H1 (cell line): Measurements from ENCODE around the gene ALLC. TPM values are rescaled to one million over a fixed set of nuclear protein-coding genes. Genes with fewer than 3 reads are reported as not detected.

Experiments used
- CTCF ChIA-PET: fragments of 300-600 bp; sonication (Branson Sonifier 250); formaldehyde crosslinking; loops from one replicate; lab custom pipeline; 2021; ENCODE audit not compliant: partially characterized antibody; lab: Charles Lee
- POLR2A ChIA-PET: fragments of 300-600 bp; sonication (Branson Sonifier 250); formaldehyde crosslinking; loops from one replicate; lab custom pipeline; 2021; ENCODE audit warnings: inconsistent platforms; ENCODE audit not compliant: partially characterized antibody; lab: Charles Lee
- DNase-seq, 2 experiments: peaks; one replicate each; pipeline versions ENCODE4 v3.0.0 to v3.0.0-alpha.2; 2010 to 2022; ENCODE audit warnings: low spot score in 2 of 2, low read depth in 1 of 2, mixed read lengths in 1 of 2
- FAIRE-seq: peaks from 2 replicates; lab custom pipeline; 2011; peaks lifted over from hg19 to GRCh38; lab: Jason Lieb, UNC
- H2AFZ ChIP-seq: 2 replicates; pipeline ENCODE4 v1.8.1; 2012; ENCODE audit warnings: low read length, inconsistent platforms
- H2AK5ac ChIP-seq: 2 replicates; pipeline ENCODE4 v1.6.1; 2013; ENCODE audit warnings: low read depth, low read length
- H2BK120ac ChIP-seq: replicated peaks from 2 replicates; pipeline ENCODE3; 2013; ENCODE audit warnings: low read depth, low read length, inconsistent platforms
- H2BK12ac ChIP-seq: 2 replicates; pipeline ENCODE4 v1.6.1; 2013; ENCODE audit warnings: low read depth, low read length
- H2BK15ac ChIP-seq: 2 replicates; pipeline ENCODE4 v1.6.1; 2013; ENCODE audit warnings: low read length
- H2BK20ac ChIP-seq: 2 replicates; pipeline ENCODE4 v1.6.1; 2013; ENCODE audit warnings: low read length
- H2BK5ac ChIP-seq: 2 replicates; pipeline ENCODE4 v1.6.1; 2013; ENCODE audit warnings: low read depth, low read length
- H3K14ac ChIP-seq: 2 replicates; pipeline ENCODE4 v1.6.1; 2013; ENCODE audit warnings: inconsistent platforms; ENCODE audit not compliant: insufficient read length
- H3K18ac ChIP-seq: 2 replicates; pipeline ENCODE4 v1.6.1; 2013; ENCODE audit warnings: low read length; ENCODE audit errors: extremely low read depth
- H3K23ac ChIP-seq: 2 replicates; pipeline ENCODE4 v1.6.1; 2013; ENCODE audit warnings: inconsistent platforms; ENCODE audit not compliant: insufficient read length
- H3K23me2 ChIP-seq: 2 replicates; pipeline ENCODE4 v1.6.1; 2013; ENCODE audit warnings: low read depth, low read length
- H3K27ac ChIP-seq: 2 replicates; pipeline ENCODE4 v1.6.1; 2011; ENCODE audit warnings: low read depth, low read length, inconsistent platforms
- H3K27me3 ChIP-seq, 4 experiments: replicated peaks in 1 of 4; 1 replicate in 1 of 4; 2 replicates in 3 of 4; pipeline versions ENCODE4 v1.6.1 to v1.8.1; 2011 to 2013; ENCODE audit warnings: low read length in 3 of 4, mild to moderate bottlenecking in 3 of 4, inconsistent platforms in 2 of 4, mixed read lengths in 2 of 4, moderate library complexity in 1 of 4; ENCODE audit not compliant: control insufficient read depth in 3 of 4, insufficient read depth in 3 of 4; ENCODE audit errors: extremely low read depth in 1 of 4
- H3K36me3 ChIP-seq, 4 experiments: 2 replicates each; pipeline versions ENCODE4 v1.6.1 to v1.8.1; 2011 to 2013; ENCODE audit warnings: mild to moderate bottlenecking in 4 of 4, low read length in 3 of 4, moderate library complexity in 2 of 4, control low read depth in 1 of 4, inconsistent platforms in 1 of 4; ENCODE audit not compliant: insufficient read depth in 4 of 4, control insufficient read depth in 2 of 4
- H3K4ac ChIP-seq: replicated peaks from 2 replicates; pipeline ENCODE3; 2013; ENCODE audit warnings: low read length, low read depth, mixed read lengths, inconsistent platforms; ENCODE audit not compliant: insufficient read length
- H3K4me1 ChIP-seq, 4 experiments: replicated peaks in 1 of 4; 1 replicate in 1 of 4; 2 replicates in 3 of 4; pipeline versions ENCODE4 v1.6.1 to v1.8.1; 2011 to 2013; ENCODE audit warnings: low read length in 3 of 4, inconsistent platforms in 2 of 4, mixed read lengths in 1 of 4; ENCODE audit not compliant: insufficient read depth in 4 of 4, control insufficient read depth in 3 of 4
- H3K4me2 ChIP-seq, 2 experiments: 2 replicates each; pipeline versions ENCODE4 v1.6.1 to v1.8.1; 2011 to 2013; ENCODE audit warnings: low read depth in 2 of 2, low read length in 2 of 2, control low read depth in 1 of 2, inconsistent platforms in 1 of 2, mild to moderate bottlenecking in 1 of 2; ENCODE audit not compliant: insufficient read depth in 1 of 2
- H3K4me3 ChIP-seq, 4 experiments: fragments of 200-600, 300-600 bp in 1 of 4; sonication (generic), shearing (Covaris generic), sonication (Bioruptor Twin) in 1 of 4; 2 replicates each; pipeline versions ENCODE4 v1.5.1 to v1.8.1; 2011 to 2016; ENCODE audit warnings: low read length in 4 of 4, low read depth in 3 of 4, control low read depth in 2 of 4, inconsistent platforms in 2 of 4, mild to moderate bottlenecking in 2 of 4, mixed read lengths in 1 of 4, moderate library complexity in 1 of 4; ENCODE audit not compliant: insufficient read depth in 2 of 4; ENCODE audit errors: extremely low read depth in 1 of 4
- H3K56ac ChIP-seq: replicated peaks from 2 replicates; pipeline ENCODE3; 2013; ENCODE audit warnings: low read depth, mild to moderate bottlenecking, mixed read lengths, low read length, inconsistent platforms; ENCODE audit not compliant: insufficient read length
- H3K79me1 ChIP-seq: 2 replicates; pipeline ENCODE4 v1.6.1; 2013; ENCODE audit warnings: low read depth, low read length, control low read depth
- H3K79me2 ChIP-seq, 2 experiments: 2 replicates each; pipeline versions ENCODE4 v1.6.1 to v1.8.1; 2012 to 2013; ENCODE audit warnings: low read length in 2 of 2, mild to moderate bottlenecking in 2 of 2, inconsistent platforms in 1 of 2; ENCODE audit not compliant: insufficient read depth in 2 of 2, control insufficient read depth in 1 of 2
- H3K9ac ChIP-seq, 4 experiments: replicated peaks in 1 of 4; 1 replicate in 1 of 4; 2 replicates in 3 of 4; pipeline versions ENCODE4 v1.6.1 to v1.8.1; 2011 to 2013; ENCODE audit warnings: low read depth in 3 of 4, low read length in 3 of 4, control low read depth in 2 of 4, mild to moderate bottlenecking in 2 of 4, moderate library complexity in 2 of 4, inconsistent platforms in 1 of 4; ENCODE audit errors: extremely low read depth in 1 of 4
- H3K9me3 ChIP-seq, 2 experiments: 2 replicates each; pipeline versions ENCODE4 v1.6.1 to v1.8.1; 2012 to 2013; ENCODE audit warnings: mild to moderate bottlenecking in 2 of 2, moderate library complexity in 2 of 2, control low read depth in 1 of 2, inconsistent platforms in 1 of 2, low read depth in 1 of 2, low read length in 1 of 2, mixed read lengths in 1 of 2; ENCODE audit not compliant: insufficient read depth in 2 of 2
- H4K20me1 ChIP-seq, 2 experiments: replicated peaks in 1 of 2; 2 replicates each; pipeline versions ENCODE3 to v1.8.1; 2011 to 2013; ENCODE audit warnings: inconsistent platforms in 2 of 2, low read length in 2 of 2, mild to moderate bottlenecking in 1 of 2; ENCODE audit not compliant: insufficient read depth in 2 of 2, control insufficient read depth in 1 of 2
- H4K5ac ChIP-seq: 2 replicates; pipeline ENCODE4 v1.6.1; 2013; ENCODE audit warnings: low read length, low read depth, mixed read lengths, inconsistent platforms; ENCODE audit not compliant: insufficient read length
- H4K8ac ChIP-seq: 2 replicates; pipeline ENCODE4 v1.8.0; 2013; ENCODE audit warnings: mild to moderate bottlenecking, moderate library complexity, low read length, inconsistent platforms; ENCODE audit not compliant: insufficient read depth; ENCODE audit errors: extremely low read depth
- H4K91ac ChIP-seq: replicated peaks from 2 replicates; pipeline ENCODE3; 2013; ENCODE audit warnings: low read length, mixed read lengths, inconsistent platforms; ENCODE audit not compliant: insufficient read length
- EP300 ChIP-seq, 2 experiments: IDR thresholded peaks; 1 replicate in 1 of 2; 2 replicates in 1 of 2; pipeline ENCODE4 v1.6.1; 2011 to 2012; ENCODE audit warnings: low read depth in 2 of 2, low read length in 2 of 2, mild to moderate bottlenecking in 2 of 2, borderline replicate concordance in 1 of 2, inconsistent platforms in 1 of 2, moderate library complexity in 1 of 2
- EZH2 ChIP-seq: fragments of 200-600 bp; sonication (generic); IDR thresholded peaks from 2 replicates; pipeline ENCODE4 v1.7.1; 2012; ENCODE audit warnings: low read depth, mild to moderate bottlenecking, moderate library complexity, low read length, inconsistent platforms; ENCODE audit not compliant: severe bottlenecking
- WGBS, 2 experiments: shearing (Covaris generic) in 1 of 2; methylation state at CpG; one replicate each; pipeline versions ENCODE4 v1.1.6 to v1.1.7; 2013 to 2015; ENCODE audit warnings: low lambda C conversion rate in 2 of 2, mixed read lengths in 2 of 2, inconsistent platforms in 1 of 2, low coverage in 1 of 2, missing lambda C conversion rate in 1 of 2; ENCODE audit not compliant: insufficient replicate concordance in 2 of 2, insufficient coverage in 1 of 2, insufficient read length in 1 of 2; ENCODE audit errors: extremely low coverage in 1 of 2, missing lambda C conversion rate in 1 of 2; 5-methylcytosine and 5-hydroxymethylcytosine counted together
- polyA plus RNA-seq, 7 experiments: library from polyadenylated mRNA; depleted of rRNA in 3 of 7; stranded (reverse) in 5 of 7; unstranded in 2 of 7; fragments of >200 nt in 5 of 7; fragments of 200-250 nt in 2 of 7; gene quantifications; 1 replicate in 5 of 7; 2 replicates in 1 of 7; 4 replicates in 1 of 7; pipeline versions ENCODE4 v1.2.1 to v1.2.3, GENCODE V29; 2011 to 2013; ENCODE audit warnings: missing spikeins in 2 of 7, mixed read lengths in 2 of 7
- total RNA-seq: library from RNA; stranded (reverse); fragmentation: NEBNext Ultra II Directional; extraction: Animal tissue kit (Norgen Biotek cat#: 25700); gene quantifications from 2 replicates; pipeline ENCODE4 v1.2.1, GENCODE V29; 2021

The ALLC gene
- total and polyA plus RNA-seq, 2 of the 8 experiments (the other 6 are each of a cell fraction or from before 2014, with no cell fraction given): not detected

DNA sequence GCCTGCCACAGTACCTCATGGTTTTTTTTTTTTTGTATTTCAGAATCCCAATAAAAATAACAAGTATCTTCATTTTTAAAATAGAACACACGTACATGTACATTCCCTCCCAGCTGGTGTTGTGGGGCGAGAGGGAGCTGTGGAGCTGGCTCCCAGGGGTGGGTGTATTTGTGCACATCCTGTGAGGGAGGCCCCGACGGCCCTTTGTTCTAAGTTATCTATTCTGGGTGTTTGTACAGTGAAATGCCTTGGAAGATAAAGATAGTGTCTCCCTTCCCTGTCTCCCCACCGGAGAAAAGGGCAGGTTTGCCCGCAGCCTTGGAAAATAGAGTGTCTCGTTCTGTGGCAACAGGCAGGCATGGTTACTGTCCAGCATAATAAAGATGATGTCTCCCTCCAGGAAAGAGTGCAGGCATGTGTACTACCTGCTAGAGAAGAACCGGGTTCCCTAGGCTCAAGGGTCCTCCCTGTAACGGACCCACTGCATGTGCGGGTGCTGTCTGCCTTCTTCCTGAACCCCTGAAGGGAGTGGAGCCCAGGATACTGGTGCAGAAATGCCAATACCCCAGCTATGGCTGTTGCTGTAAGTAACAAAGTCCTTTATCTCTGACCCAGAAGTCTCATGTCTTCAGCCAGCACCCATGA lies 12.1 kb upstream of the ALLC start:
- no peak overlapping the region for H2BK20ac ChIP-seq
- no peaks in the 10 kb centered on the region; the same call in 1 of the 2 replicates for H3K79me1 ChIP-seq
- no peak overlapping the region for H2BK5ac ChIP-seq
- no peak overlapping the region for H2AFZ ChIP-seq
- H3K4me2 ChIP-seq: no peak overlapping the region
- H4K8ac ChIP-seq: no peak overlapping the region
- H3K9me3 ChIP-seq: no peaks in the 10 kb centered on the region
- no peak overlapping the region for H3K14ac ChIP-seq
- FAIRE-seq: no peak
- TF ChIP-seq EP300 (IDR thresholded peaks at IDR 0.05; ENCODE audit: borderline replicate concordance in 1 of 2, low read depth in 2 of 2, low read length in 2 of 2): no peak
- TF ChIP-seq EZH2: no peak
- TF ChIP-seq, all 59 proteins: peak for 0
- Histone ChIP-seq H3K36me3 (no peaks in the 10 kb centered on the region), H3K4ac (no peak overlapping the region), H3K27ac (no peak overlapping the region), H3K27me3 (no peaks in the 10 kb centered on the region), H2BK120ac (no peak overlapping the region), H3K79me2 (no peaks in the 10 kb centered on the region), H2BK15ac (no peak overlapping the region), H3K56ac (no peak overlapping the region), H3K18ac (no peak overlapping the region), H4K20me1 (no peaks in the 10 kb centered on the region), H3K4me3 (no peak overlapping the region), H2BK12ac (no peak overlapping the region), H3K9ac (no peak overlapping the region), H3K23ac (no peak overlapping the region), H3K4me1 (peaks cover 0 to 5% (median 1%) of the 10 kb centered on the region in 4 experiments; a peak in 4 of 7 replicates), H2AK5ac (no peak overlapping the region), H3K23me2 (no peaks in the 10 kb centered on the region), H4K91ac (no peak overlapping the region), H4K5ac (no peak overlapping the region)
- WGBS, 2 experiments: 89% methylated on average over 10 of the region's 10 CpGs; no CpG with 5 or more reads in 1 of the 2 experiments
- no peak for DNase-seq
- ChIA-PET POLR2A (interaction anchor here (0.8 to 1.1 kb wide), 2 partner anchors 63 to 70 kb away, joined by 3 read pairs; no protein-coding TSS in a partner anchor), CTCF (interaction anchor here (1.0 to 2.7 kb wide), 3 partner anchors 12 to 72 kb away, joined by 3 to 12 read pairs (median 8); no protein-coding TSS in a partner anchor)
